ENCODE data around the gene MAPKAPK3.
A peak's percentile ranks its signal among the peaks of the same experiment; 100 is the strongest.

MAPKAPK3 gene

GRCh38 chr3:50648313-50648712, 31.4 kb downstream of the MAPKAPK3 start:
- TF ChIP-seq, protein P1, sequence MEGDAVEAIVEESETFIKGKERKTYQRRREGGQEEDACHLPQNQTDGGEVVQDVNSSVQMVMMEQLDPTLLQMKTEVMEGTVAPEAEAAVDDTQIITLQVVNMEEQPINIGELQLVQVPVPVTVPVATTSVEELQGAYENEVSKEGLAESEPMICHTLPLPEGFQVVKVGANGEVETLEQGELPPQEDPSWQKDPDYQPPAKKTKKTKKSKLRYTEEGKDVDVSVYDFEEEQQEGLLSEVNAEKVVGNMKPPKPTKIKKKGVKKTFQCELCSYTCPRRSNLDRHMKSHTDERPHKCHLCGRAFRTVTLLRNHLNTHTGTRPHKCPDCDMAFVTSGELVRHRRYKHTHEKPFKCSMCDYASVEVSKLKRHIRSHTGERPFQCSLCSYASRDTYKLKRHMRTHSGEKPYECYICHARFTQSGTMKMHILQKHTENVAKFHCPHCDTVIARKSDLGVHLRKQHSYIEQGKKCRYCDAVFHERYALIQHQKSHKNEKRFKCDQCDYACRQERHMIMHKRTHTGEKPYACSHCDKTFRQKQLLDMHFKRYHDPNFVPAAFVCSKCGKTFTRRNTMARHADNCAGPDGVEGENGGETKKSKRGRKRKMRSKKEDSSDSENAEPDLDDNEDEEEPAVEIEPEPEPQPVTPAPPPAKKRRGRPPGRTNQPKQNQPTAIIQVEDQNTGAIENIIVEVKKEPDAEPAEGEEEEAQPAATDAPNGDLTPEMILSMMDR (IDR thresholded peaks at IDR 0.05; ENCODE audit: extremely low read depth, missing control alignments): no peak
- DNase-seq (ENCODE audit: low spot score): no peak

GRCh38 chr3:50648944-50649343, 32.0 kb downstream of the MAPKAPK3 start:
- TF ChIP-seq, protein P1 (IDR thresholded peaks at IDR 0.05; ENCODE audit: extremely low read depth, missing control alignments): no peak
- DNase-seq (ENCODE audit: low spot score): no peak

DNA sequence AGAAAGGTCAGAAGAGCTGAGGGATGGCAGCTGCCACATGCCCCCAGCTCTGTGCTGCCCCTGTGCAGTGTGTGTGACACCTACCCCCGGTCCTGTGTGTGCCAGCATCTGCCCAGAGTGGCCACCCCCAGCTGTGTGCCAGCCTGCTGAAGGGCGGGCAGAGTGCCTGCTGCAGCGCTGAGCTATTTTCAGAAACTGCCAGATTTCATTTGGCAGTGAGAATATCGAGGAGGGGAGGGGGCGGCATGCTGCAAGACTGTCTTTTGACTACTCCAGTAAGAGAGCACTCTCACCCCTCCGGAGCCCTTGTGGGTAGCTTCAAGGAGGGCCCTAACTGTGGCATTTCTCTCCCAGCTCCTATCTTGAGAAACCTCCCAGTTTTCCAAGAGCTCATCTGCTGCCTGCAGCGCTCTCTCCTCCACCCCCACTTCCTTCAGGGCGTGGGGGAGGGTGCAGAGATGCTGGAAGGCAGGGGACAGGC, 32.5 kb downstream of the MAPKAPK3 start:
- no peak for DNase-seq (ENCODE audit: low spot score)
- TF ChIP-seq, protein P1 (IDR thresholded peaks at IDR 0.05; ENCODE audit: extremely low read depth, missing control alignments): no peak

DNA sequence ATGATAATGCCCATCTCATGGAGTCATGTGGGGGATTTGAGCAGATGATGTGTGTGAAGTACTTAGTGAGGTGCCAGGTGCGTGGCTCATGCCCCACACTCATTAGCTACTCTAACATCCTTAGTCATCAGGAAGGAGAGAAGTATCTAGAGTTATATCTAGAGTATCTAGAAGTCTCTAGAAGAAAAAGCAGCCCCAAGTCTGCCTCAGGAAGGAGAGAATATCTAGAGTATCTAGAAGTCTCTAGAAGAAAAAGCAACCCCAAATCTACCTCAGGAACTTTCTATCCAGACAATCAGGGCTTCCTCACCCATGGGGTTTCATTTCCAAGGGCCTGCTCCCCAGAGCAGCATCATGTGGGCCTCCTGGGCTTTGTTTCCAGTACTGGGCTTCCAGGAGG, 33.1 kb downstream of the MAPKAPK3 start:
- TF ChIP-seq, protein P1 (IDR thresholded peaks at IDR 0.05; ENCODE audit: extremely low read depth, missing control alignments): no peak
- DNase-seq (ENCODE audit: low spot score): no peak

DNA sequence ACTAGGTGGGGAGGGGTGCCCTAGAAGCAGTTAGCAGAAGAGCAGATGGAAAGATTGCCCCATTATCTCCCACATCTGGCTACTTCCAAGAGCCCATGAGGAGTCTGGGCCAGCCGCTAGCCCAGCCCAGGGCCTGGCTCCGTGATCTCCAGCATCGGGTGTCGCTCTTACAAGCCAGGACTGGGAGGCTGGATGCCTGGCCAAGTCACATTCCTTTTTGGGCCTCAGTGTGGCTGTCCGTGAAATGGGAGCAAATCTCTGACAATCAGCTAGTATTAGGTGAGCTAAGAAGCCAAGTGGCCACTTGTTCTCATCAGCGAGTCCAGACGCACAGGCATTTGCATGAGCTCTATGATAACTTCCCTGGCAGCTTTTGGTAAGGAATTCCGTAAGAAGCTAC, 34.5 kb downstream of the MAPKAPK3 start:
- DNase-seq (ENCODE audit: low spot score): no peak
- TF ChIP-seq, protein P1 (IDR thresholded peaks at IDR 0.05; ENCODE audit: extremely low read depth, missing control alignments): no peak

GRCh38 chr3:50651920-50652529, 35.1 kb downstream of the MAPKAPK3 start:
- no peak for DNase-seq (ENCODE audit: low spot score)
- TF ChIP-seq, protein P1 (IDR thresholded peaks at IDR 0.05; ENCODE audit: extremely low read depth, missing control alignments): no peak

GRCh38 chr3:50652709-50653108, 35.8 kb downstream of the MAPKAPK3 start:
- DNase-seq (ENCODE audit: low spot score): peak; percentile 56

More at GRCh38 chr3:50652709-50653108, 35.8 kb downstream of the MAPKAPK3 start:
- TF ChIP-seq, protein P1 (IDR thresholded peaks at IDR 0.05; ENCODE audit: extremely low read depth, missing control alignments): peak; percentile 33
